Measurements from ENCODE around the gene ITGB2. TPM values are rescaled to one million over a fixed set of nuclear protein-coding genes. Genes with fewer than 3 reads are reported as not detected.

Gene ITGB2
- total RNA-seq, 1 donor from 2014 or later = 4.9 TPM

GRCh38 chr21:44855572-44855971, 65.1 kb downstream of the ITGB2 start:
- FAIRE-seq (no peak), DNase-seq (ENCODE audit: low spot score in 2 of 2) (no peak)

DNA sequence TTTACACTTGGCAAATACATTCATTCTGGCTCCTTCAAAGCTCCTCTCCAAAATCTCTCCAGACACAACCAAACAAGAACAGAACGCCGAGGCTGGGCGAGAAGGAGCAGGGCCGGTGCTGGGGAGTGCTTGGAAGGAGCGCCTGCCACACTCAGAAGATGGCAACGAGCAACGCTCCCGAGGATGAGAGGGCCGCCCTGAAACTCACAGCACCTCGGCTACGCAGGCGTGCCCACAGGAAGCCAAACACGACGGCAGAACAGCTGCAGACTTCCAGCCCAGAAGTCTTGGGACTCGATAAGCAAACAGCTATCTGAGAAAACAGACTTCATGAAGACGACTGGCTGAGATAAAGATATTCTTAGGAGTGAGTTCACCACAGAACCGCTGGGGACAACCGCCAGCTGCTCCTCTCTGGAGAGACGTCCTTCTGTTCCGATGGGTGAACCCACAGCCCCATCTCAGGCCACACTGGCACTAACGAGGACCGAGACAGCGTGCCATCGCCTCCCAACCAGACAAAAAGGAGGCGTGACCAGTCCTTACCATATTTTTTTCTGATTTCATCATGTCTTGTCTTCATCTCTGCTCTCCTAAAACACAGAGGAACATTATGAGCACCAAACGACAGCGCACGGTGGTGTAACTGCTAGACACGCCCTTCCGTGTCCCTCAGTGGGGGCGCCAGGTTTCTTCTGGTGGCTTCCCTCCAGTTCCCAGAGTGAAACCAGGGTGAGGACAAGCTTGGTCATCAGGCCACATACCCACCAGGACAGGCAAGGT, 65.8 kb downstream of the ITGB2 start:
- DNase-seq (ENCODE audit: low spot score in 2 of 2) (no peak), FAIRE-seq (no peak)

DNA sequence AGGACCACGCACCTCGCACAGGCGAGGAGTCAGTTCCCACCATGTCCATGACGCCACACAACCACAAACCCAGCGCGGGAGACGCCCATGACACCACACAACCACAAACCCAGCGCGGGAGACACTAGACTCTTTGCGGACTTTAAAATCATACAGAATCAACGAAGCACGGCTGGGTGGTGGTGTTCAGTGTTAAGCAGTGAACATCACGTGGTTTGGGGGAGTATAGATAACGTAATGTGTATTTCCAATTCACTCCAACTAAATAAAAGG, 66.4 kb downstream of the ITGB2 start:
- FAIRE-seq (no peak), DNase-seq (ENCODE audit: low spot score in 2 of 2) (no peak)

GRCh38 chr21:44853601-44854390, 66.9 kb downstream of the ITGB2 start:
- FAIRE-seq = no peak
- DNase-seq (ENCODE audit: low spot score in 2 of 2) = no peak

DNA sequence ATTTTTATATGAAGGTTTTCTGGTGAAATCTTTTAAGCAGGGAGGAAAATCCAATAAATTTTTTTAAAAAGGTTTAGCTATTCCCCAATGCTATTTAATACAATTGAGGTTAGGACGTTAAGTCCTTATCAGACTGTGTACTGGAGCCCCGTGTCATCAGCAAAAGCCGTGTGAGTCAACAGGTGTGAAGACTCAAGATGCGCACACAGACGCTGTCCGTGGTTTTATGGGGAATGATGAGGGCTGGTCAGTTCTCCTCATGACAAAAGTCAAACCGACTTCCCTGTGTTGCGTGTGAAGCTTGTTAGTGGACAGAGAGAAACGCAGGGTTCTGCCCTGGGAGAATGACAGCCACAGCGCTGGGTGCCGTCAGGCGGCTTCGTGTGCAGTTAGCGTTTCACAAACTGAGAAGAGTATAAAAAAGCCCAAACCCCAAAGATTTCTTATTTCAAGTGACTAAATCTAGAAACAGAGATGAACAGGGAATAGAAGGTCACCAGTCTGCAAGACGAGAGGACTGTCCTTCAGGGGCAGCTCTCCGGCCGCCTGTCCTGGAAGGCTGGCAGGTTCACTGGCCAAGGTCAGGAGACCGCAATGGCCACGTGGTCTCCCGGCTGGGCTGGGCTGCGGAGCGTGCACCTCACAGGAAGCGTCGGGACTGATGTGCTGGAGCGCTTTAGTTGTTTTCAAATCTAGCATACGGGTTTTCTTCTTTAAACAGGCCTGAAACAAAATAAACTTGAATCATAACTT, 69.6 kb downstream of the ITGB2 start:
- FAIRE-seq = no peak
- DNase-seq (ENCODE audit: low spot score in 2 of 2) = no peak

- DNase-seq (ENCODE audit: low spot score in 2 of 2) = no peak
Observed at GRCh38 chr21:44850208-44850800, 70.4 kb downstream of the ITGB2 start.

DNA sequence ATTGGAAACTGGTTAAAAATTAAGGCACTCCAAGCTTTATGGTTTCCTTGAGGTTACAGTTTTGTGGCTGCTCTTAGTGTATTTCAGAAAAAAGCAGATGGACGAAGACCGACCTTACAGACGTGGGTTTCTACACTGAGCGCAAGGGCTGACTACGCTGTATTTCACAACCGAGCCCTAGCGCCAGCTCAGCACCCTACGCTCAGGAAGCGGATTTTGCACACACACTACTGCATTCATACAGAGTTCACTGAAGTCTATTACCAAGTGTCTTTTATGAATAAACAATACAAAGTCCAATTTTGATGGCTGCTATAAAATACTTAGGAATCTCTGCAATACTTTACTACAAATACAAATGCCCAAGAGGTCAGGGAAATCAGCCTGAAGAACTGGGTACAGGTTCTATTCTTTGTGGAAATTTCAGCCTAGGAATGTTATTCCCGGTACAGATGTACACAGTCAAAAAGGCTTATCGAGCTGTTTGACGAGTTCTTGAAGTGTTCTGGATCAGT, 71.0 kb downstream of the ITGB2 start:
- no peak for FAIRE-seq
- DNase-seq (ENCODE audit: low spot score in 2 of 2) = no peak

More at GRCh38 chr21:44850208-44850800, 70.4 kb downstream of the ITGB2 start:
- FAIRE-seq = no peak

GRCh38 chr21:44848821-44849521, 71.7 kb downstream of the ITGB2 start:
- FAIRE-seq (no peak), DNase-seq (ENCODE audit: low spot score in 2 of 2) (no peak)

DNA sequence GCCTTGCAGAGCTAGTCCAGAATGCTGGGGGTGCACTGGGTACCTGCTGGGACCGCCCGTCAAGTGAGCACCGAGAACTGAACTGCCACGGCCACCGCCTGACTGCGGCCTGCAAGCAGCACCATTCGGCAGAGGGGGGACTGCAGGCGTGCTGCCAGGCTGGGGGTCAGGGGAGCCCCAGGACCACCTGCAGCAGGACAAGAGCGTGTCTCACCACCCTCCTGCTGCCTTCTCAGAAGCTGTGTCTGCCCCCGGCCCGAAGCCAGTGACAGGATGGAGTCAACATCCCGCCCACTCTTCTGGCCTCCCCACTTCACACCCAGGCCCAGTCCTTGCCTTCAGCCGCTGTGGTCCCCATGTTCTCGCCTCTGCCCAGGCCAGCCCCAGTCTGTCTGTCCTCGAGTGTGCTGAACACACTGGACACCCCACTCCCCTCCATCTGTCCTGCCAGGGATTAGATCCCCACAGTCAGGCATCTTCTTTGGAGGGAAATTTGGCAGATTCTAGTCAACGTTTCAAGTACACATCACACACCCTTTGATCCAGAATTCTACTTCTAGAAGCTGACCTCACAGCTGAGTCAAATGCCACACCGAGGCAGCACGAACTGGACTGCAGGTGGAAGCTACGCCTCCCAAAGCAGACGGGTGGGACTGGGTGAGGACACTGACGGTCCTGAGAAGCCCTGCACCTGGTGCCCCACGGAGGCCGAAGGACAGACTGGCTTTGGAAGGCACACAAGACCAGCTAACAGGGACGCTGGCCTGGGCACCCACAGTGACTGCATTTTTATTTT, 73.2 kb downstream of the ITGB2 start:
- no peak for DNase-seq (ENCODE audit: low spot score in 2 of 2)
- FAIRE-seq = no peak

DNA sequence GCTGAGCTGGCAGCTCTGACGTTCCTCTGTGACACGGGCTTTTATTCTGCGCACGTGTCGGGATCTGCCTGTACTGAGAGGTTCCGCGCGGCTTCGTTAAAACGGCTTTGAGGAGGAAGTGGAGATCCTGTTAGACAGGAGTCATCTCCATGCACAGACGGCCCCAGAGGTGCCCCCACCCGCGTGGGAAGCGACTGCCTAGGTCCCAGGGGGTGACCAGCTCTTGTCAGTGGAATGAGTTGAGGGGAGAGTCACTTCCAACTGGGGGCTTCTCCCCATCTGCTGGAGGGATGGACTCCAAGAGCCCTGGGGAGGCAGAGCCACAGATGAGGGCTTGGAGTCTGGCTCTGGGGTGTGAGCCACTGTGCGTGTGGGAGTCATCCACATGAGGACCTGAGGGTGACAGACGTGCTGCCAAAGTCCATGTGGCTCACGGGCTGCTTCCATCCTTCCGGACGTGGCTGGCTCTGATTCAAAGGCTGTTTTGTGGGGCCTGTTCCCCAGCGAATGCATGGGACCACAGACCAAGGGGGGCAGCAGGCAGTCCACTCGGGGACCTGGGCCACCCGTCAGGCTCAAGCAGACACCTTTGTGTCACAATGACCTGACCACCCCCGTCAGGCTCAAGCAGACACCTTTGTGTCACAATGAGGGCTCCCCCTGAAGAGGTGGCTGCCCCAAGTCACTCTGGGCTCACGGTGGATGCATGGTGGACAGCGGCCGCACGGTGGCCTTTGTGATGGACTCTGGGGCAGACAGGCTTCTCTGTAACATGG, 74.0 kb downstream of the ITGB2 start:
- peak; percentile 60 to 82 for DNase-seq (ENCODE audit: low spot score in 2 of 2)

GRCh38 chr21:44846224-44846484, 74.5 kb downstream of the ITGB2 start:
- DNase-seq (ENCODE audit: low spot score in 2 of 2) (no peak), FAIRE-seq (no peak)

More for the DNA sequence above, 74.0 kb downstream of the ITGB2 start:
- no peak for FAIRE-seq

- no peak for FAIRE-seq
- DNase-seq (ENCODE audit: low spot score in 2 of 2) = peak; percentile 65 to 72
Observed at GRCh38 chr21:44845418-44846223, 75.1 kb downstream of the ITGB2 start.

GRCh38 chr21:44844256-44844655, 76.4 kb downstream of the ITGB2 start:
- no peak for DNase-seq (ENCODE audit: low spot score in 2 of 2)
- no peak for FAIRE-seq

DNA sequence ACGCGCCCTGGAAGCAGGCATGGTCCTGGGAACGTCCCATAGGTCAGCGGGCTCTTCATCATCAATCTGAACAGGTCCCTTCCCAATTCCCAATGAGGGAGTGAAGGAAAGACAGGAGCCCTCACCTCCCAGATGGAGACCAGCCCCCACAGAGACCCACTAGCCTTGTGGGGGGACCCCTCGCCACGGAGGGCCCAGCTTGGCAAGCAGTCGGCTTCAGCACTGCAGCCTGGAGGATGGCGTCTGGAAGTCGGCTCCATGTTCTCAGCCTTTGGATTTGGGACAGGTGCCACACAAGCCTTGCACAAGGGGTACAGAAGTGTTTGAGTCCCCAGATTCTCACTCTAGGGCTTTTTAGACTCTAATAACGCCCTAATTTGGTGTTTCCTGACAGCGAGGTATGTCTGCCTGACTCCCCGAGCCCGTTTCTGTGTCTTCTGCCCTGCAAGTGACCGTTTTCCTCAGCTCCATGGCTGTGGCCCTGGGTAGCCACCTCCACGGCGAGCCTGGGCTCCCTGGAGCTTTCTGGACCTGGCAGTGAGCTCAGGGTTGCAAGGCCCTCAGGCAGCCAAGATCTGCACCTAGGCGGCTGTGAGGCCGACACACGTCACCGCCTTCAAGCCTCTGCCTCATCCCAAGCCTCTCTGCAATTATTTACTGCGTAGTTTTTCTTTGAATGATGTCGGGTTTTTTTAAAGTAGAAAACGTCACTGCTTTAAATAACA, 77.8 kb downstream of the ITGB2 start:
- FAIRE-seq (no peak), DNase-seq (ENCODE audit: low spot score in 2 of 2) (no peak)

DNA sequence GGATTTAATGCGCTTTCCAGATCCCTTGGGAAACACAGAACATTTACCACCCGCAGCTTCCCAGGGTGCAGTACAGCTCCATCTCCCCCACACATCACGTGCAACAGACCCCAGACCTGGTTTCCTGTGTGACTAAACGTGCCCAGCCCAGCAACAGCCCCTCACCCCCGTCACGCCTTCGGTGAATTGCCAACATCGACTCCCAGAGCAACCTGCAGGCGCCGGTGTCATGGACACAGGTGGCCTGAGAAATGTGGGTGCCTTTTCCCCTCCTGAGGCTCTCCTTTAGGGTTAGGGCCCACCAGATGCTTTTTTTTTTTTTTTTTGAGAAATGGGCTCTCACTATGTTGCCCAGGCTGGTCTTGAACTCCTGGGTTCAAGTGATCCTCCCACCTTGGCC, 78.6 kb downstream of the ITGB2 start:
- DNase-seq (ENCODE audit: low spot score in 2 of 2) (no peak), FAIRE-seq (no peak)

DNA sequence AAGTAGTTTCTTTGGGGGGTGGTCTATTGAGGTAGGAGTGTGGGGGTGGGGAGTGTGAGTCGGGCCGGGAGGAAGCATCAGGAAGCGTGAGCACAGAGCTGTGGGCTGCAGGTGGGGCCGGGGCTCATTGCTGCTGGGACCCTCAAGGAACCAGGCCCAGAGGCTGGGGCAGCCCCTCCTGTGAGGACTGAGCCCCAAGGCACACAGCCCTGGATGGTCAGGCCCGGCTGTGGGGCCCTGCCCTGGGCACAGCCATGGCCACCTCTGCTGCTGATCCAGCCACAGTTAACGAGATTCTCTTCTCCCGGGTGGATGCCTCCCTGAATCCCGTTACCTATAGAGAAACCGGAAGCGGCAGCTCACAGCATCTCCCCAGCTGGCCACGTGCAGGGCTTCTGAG, 79.9 kb downstream of the ITGB2 start:
- DNase-seq (ENCODE audit: low spot score in 2 of 2) = no peak
- no peak for FAIRE-seq

GRCh38 chr21:44838951-44839350, 81.7 kb downstream of the ITGB2 start:
- FAIRE-seq (no peak), DNase-seq (ENCODE audit: low spot score in 2 of 2) (no peak)

Data from frontal cortex (tissue), 4 donors.